A204.1 (cell line): Measurements from ENCODE around the gene FGFBP1.

Source experiments
- FAIRE-seq: peaks from 2 replicates; lab custom pipeline; 2012; peaks lifted over from hg19 to GRCh38; lab: Jason Lieb, UNC

The FGFBP1 gene

GRCh38 chr4:15938640-15939039 is at the start of gene FGFBP1:
Gene FGFBP1 (minus strand): TSS chr4:15938740. CDS start chr4:15936632, 2,108 bp downstream.
- no peak for FAIRE-seq

- FAIRE-seq, result no peak
These were observed 49.7 kb upstream of the FGFBP1 start for GRCh38 chr4:15988222-15988621.

- no peak for FAIRE-seq
These were observed 48.4 kb upstream of the FGFBP1 start for GRCh38 chr4:15986907-15987306.

- no peak for FAIRE-seq
These were observed 45.1 kb upstream of the FGFBP1 start for GRCh38 chr4:15983610-15984009.

- no peak for FAIRE-seq
These were observed 44.4 kb upstream of the FGFBP1 start for GRCh38 chr4:15982842-15983524.

- FAIRE-seq, result no peak
These were observed 38.2 kb upstream of the FGFBP1 start for GRCh38 chr4:15976456-15977447.

- FAIRE-seq, result no peak
These were observed 32.7 kb upstream of the FGFBP1 start for GRCh38 chr4:15971068-15971801.

GRCh38 chr4:15968551-15969300 is 30.2 kb upstream of the FGFBP1 start:
- FAIRE-seq, result no peak

- no peak for FAIRE-seq
These were observed 26.8 kb upstream of the FGFBP1 start for GRCh38 chr4:15965325-15965724.

- no peak for FAIRE-seq
These were observed 25.6 kb upstream of the FGFBP1 start for GRCh38 chr4:15964159-15964558.

- FAIRE-seq, result no peak
These were observed 25.0 kb upstream of the FGFBP1 start for GRCh38 chr4:15963576-15963975.

- no peak for FAIRE-seq
These were observed 24.5 kb upstream of the FGFBP1 start, which contains the start of gene FGFBP2 for GRCh38 chr4:15963001-15963451. Gene FGFBP2 (minus strand): TSS chr4:15963175. CDS start chr4:15963129, 46 bp downstream.

- FAIRE-seq, result no peak
These were observed 23.4 kb upstream of the FGFBP1 start for GRCh38 chr4:15961781-15962510.

- FAIRE-seq, result no peak
These were observed 20.0 kb upstream of the FGFBP1 start for GRCh38 chr4:15958562-15958961.

GRCh38 chr4:15956179-15956850 is 17.8 kb upstream of the FGFBP1 start:
- no peak for FAIRE-seq

- FAIRE-seq, result no peak
These were observed 17.1 kb upstream of the FGFBP1 start for GRCh38 chr4:15955670-15956069.

GRCh38 chr4:15953625-15954024 is 15.1 kb upstream of the FGFBP1 start:
- FAIRE-seq, result no peak

- FAIRE-seq, result no peak
These were observed 13.2 kb upstream of the FGFBP1 start for GRCh38 chr4:15951781-15952180.

- no peak for FAIRE-seq
These were observed 10.3 kb upstream of the FGFBP1 start for GRCh38 chr4:15948826-15949225.

- no peak for FAIRE-seq
These were observed 9.1 kb upstream of the FGFBP1 start for GRCh38 chr4:15947684-15948083.
